Nephron progenitor cell (in vitro differentiated cells): ENCODE results near the gene GPR153.

Experiments used
- DNase-seq: peaks from one replicate; pipeline ENCODE4 v3.0.0; 2021
- H3K27ac Mint-ChIP-seq: 2 replicates; pipeline ENCODE4 v1.8.0; 2021; ENCODE audit warnings: mild to moderate bottlenecking, moderate library complexity, mixed read lengths
- H3K27me3 Mint-ChIP-seq: 2 replicates; pipeline ENCODE4 v1.8.0; 2021; ENCODE audit warnings: mild to moderate bottlenecking, low read depth, mixed read lengths; ENCODE audit not compliant: poor library complexity
- H3K36me3 Mint-ChIP-seq: 2 replicates; pipeline ENCODE4 v1.8.0; 2021; ENCODE audit warnings: low read depth, mixed read lengths
- H3K4me1 Mint-ChIP-seq: 2 replicates; pipeline ENCODE4 v1.8.0; 2021; ENCODE audit warnings: mixed read lengths
- H3K4me3 Mint-ChIP-seq: 2 replicates; pipeline ENCODE4 v1.8.0; 2021; ENCODE audit warnings: mild to moderate bottlenecking, moderate library complexity, mixed read lengths
- H3K9me3 Mint-ChIP-seq: 2 replicates; pipeline ENCODE4 v1.8.0; 2021; ENCODE audit warnings: mild to moderate bottlenecking, moderate library complexity, mixed read lengths
- TF ChIP-seq, protein P1 (sequence below): fragments of 200-600 bp; sonication (generic); IDR thresholded peaks from 2 replicates; pipeline ENCODE4 v1.5.0; 2021; ENCODE audit warnings: antibody characterized with exemption

The GPR153 gene

DNA sequence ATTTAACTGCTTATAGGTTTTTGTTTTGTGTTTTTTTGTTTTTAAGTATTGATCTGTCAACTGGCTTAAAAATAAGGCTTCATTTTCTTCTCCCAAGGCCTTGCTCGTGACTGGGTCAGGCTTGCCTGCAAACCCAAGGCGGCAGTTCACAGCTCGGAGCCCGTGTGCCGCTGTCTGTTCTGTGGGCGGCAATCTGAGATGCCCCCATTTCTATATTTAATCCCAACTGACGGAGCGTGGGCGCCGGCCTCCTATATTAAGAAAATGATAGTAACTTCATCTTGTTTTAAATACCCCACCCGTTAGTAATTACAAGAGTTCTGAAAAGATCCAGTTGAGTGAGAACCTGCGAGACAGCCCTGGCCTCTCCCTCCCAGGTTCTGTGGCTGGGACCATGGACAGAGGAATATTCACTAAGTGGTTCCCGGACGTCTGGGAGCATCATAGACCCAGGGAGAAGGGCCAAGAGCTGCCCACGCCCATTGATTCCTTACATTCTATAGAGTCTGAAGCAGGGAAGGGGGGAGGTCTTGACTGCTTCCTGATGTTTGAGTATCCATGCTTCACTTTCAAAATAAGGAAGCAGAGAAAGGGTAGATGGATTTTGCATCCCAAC, 42.6 kb upstream of the GPR153 start:
- Mint-ChIP-seq H3K4me3 (no peak overlapping the region), H3K36me3 (peaks cover 39% of the 10 kb centered on the region), H3K27ac (no peak overlapping the region), H3K4me1 (no peaks in the 10 kb centered on the region), H3K9me3 (peaks cover 25% of the 10 kb centered on the region), H3K27me3 (peaks cover 3% of the 10 kb centered on the region)
- TF ChIP-seq, protein P1, sequence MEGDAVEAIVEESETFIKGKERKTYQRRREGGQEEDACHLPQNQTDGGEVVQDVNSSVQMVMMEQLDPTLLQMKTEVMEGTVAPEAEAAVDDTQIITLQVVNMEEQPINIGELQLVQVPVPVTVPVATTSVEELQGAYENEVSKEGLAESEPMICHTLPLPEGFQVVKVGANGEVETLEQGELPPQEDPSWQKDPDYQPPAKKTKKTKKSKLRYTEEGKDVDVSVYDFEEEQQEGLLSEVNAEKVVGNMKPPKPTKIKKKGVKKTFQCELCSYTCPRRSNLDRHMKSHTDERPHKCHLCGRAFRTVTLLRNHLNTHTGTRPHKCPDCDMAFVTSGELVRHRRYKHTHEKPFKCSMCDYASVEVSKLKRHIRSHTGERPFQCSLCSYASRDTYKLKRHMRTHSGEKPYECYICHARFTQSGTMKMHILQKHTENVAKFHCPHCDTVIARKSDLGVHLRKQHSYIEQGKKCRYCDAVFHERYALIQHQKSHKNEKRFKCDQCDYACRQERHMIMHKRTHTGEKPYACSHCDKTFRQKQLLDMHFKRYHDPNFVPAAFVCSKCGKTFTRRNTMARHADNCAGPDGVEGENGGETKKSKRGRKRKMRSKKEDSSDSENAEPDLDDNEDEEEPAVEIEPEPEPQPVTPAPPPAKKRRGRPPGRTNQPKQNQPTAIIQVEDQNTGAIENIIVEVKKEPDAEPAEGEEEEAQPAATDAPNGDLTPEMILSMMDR, result no peak
- DNase-seq, result no peak

DNA sequence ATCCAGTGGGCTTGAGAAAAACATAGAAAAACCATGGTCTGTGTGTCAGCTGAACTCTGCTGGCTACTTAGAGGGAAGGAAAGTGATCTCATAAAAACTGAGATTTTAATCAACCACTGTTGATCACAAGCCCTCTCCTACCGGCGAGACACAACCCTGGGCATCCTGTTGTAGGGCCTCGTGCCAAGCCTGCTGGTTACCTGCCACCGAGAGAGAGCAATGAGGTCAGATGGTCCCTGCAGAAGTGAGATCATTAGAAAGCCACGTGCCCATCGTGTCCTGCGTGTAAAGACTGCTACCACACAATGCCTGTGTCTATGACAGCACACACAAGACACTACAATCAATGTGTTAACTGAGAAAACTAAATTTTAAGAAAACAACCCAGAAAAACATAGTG, 41.7 kb upstream of the GPR153 start:
- Mint-ChIP-seq H3K36me3 (peaks cover 34% of the 10 kb centered on the region), H3K4me3 (no peak overlapping the region), H3K27me3 (no peaks in the 10 kb centered on the region), H3K4me1 (no peaks in the 10 kb centered on the region), H3K27ac (no peak overlapping the region), H3K9me3 (peaks cover 18% of the 10 kb centered on the region)
- TF ChIP-seq, protein P1, result no peak
- no peak for DNase-seq

DNA sequence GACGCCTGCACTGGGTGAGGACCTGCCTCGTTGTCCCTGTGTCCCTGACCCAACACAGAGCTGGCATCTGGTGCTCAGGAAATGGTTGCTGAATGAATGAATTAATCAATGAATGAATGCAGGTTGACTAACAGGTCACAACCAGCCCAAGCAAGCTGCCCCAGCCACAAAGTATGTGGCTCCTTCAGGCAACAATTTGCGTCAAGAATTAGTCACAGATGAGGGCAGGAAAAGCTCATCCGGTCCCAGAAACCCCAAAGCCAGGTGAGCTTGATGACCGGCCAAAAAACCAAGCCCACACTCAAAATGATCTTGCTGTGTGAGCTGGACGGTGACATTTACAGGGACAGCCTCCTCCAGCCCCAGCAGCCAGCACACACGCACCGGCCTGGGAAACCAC, 40.6 kb upstream of the GPR153 start:
- TF ChIP-seq, protein P1, result no peak
- H3K36me3 Mint-ChIP-seq, result peaks cover 24% of the 10 kb centered on the region
- no peak overlapping the region for H3K4me3 Mint-ChIP-seq
- H3K4me1 Mint-ChIP-seq, result no peaks in the 10 kb centered on the region
- H3K27ac Mint-ChIP-seq, result no peak overlapping the region
- no peaks in the 10 kb centered on the region for H3K27me3 Mint-ChIP-seq
- no peak for DNase-seq
- H3K9me3 Mint-ChIP-seq, result peaks cover 11% of the 10 kb centered on the region

DNA sequence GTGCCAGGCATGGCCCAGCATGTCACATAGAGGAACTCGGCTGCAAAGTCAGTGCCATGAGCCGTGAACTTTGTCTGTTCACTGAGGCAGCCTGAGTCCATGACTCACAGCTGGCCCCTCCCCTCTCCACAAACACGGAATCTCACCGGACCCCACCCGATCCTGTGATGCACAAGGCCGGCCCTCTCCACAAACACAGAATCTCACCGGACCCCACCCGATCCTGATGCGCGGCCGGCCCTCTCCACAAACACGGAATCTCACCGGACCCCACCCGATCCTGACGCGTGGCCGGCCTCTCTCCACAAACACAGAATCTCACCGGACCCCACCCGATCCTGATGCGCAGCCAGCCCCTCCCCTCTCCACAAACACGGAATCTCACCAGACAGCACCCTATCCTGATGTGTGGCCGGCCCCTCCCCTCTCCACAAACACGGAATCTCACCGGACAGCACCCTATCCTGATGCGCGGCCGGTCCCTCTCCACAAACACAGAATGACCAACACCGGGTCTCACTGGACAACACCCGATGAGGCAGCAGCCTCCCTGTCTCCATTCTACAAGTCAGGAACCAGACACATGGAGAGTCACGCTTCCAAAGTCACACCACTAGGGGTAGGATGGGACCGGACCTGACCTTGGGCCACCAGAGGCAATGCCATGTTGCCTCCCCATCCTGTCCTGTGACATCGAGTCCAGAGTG, 39.6 kb upstream of the GPR153 start:
- DNase-seq, result no peak
- Mint-ChIP-seq H3K4me3 (no peak overlapping the region), H3K9me3 (peaks cover 7% of the 10 kb centered on the region), H3K27ac (no peak overlapping the region), H3K36me3 (peaks cover 19% of the 10 kb centered on the region), H3K27me3 (no peaks in the 10 kb centered on the region), H3K4me1 (no peaks in the 10 kb centered on the region)
- TF ChIP-seq, protein P1, result no peak

DNA sequence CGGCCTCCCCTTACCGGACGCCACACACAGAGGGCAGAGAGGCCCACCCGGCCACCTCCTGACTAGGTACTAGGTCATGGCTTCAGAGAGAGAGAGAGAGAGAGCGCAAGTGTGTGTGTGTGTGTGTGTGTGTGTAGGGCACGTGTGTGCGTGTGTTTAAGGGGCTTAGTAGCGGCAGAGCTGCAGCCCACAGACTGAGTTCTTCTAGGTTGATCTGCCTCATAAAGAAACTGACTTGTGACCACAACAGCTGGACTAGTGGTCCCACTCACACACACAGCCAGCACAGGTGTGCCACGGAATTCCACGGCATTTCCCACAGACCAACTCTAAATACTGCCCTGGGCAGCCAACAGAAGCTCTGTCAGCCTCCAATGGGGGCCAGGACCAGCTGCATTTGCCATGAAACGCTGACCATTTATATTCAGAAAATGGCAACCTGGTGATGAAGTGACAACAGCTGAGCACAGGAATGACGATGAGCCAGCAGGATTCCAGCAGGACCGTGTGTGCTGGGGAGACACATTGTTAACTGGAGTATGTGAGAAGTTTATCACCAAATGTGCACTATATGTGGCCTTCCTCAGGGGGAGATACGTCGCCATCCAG, 38.8 kb upstream of the GPR153 start:
- no peak for DNase-seq
- H3K27ac Mint-ChIP-seq, result peak overlapping the region; percentile 49
- H3K4me1 Mint-ChIP-seq, result peaks cover 7% of the 10 kb centered on the region

More for the DNA sequence above, 38.8 kb upstream of the GPR153 start:
- TF ChIP-seq, protein P1, result no peak
- Mint-ChIP-seq H3K4me3 (no peak overlapping the region), H3K9me3 (peaks cover 7% of the 10 kb centered on the region), H3K36me3 (peaks cover 19% of the 10 kb centered on the region), H3K27me3 (no peaks in the 10 kb centered on the region)
